A549 (cell line): ENCODE results near the gene XKR8. TPM values are rescaled to one million over a fixed set of nuclear protein-coding genes. Genes with fewer than 3 reads are reported as not detected.

ENCODE experiments used
- polyA plus RNA-seq, 4 experiments: library from polyadenylated mRNA; depleted of rRNA in 3 of 4; stranded (reverse); fragments of >200 nt; fragmentation: RNase III in 1 of 4; extraction: RNeasy Plus Mini Kit Qiagen cat#74134 plus additional on column Dnase treatment in 1 of 4; gene quantifications; 2 replicates in 3 of 4; 3 replicates in 1 of 4; pipeline ENCODE4 v1.2.3, GENCODE V29; 2011 to 2017

The XKR8 gene
- polyA plus RNA-seq, 2 of the 4 experiments (the other 2 are of a cell fraction) = 3.3 to 3.5 TPM

Other genes with a start within 250 kb of the XKR8 start
- gene FAM76A, start 234.0 kb upstream of the XKR8 start, polyA plus RNA-seq (2011; rRNA removed) = 6.5 and 7.0 TPM in 2 replicates
- 4.1 to 4.8 TPM (median 4.2 TPM) in 3 replicates for gene FAM76A, start 234.0 kb upstream of the XKR8 start, polyA plus RNA-seq (2017; fragmentation: RNase III; extraction: RNeasy Plus Mini Kit Qiagen cat#74134 plus additional on column Dnase treatment)
- 12.8 and 14.6 TPM in 2 replicates for gene STX12, start 186.8 kb upstream of the XKR8 start, polyA plus RNA-seq (2011; rRNA removed)
- 10.3 to 13.6 TPM (median 11.9 TPM) in 3 replicates for gene STX12, start 186.8 kb upstream of the XKR8 start, polyA plus RNA-seq (2017; fragmentation: RNase III; extraction: RNeasy Plus Mini Kit Qiagen cat#74134 plus additional on column Dnase treatment)
- 42.0 and 43.9 TPM in 2 replicates for gene PPP1R8, start 129.2 kb upstream of the XKR8 start, polyA plus RNA-seq (2011; rRNA removed)
- gene PPP1R8, start 129.2 kb upstream of the XKR8 start, polyA plus RNA-seq (2017; fragmentation: RNase III; extraction: RNeasy Plus Mini Kit Qiagen cat#74134 plus additional on column Dnase treatment) = 33.4 to 35.0 TPM (median 34.0 TPM) in 3 replicates
- gene THEMIS2, start 87.4 kb upstream of the XKR8 start, polyA plus RNA-seq (2011; rRNA removed) = 0.81 and 0.95 TPM in 2 replicates
- 0.46 to 0.69 TPM (median 0.58 TPM) in 3 replicates for gene THEMIS2, start 87.4 kb upstream of the XKR8 start, polyA plus RNA-seq (2017; fragmentation: RNase III; extraction: RNeasy Plus Mini Kit Qiagen cat#74134 plus additional on column Dnase treatment)
- gene RPA2, start 45.4 kb upstream of the XKR8 start, polyA plus RNA-seq (2011; rRNA removed) = 38.9 and 42.4 TPM in 2 replicates
- 38.5 to 41.0 TPM (median 39.5 TPM) in 3 replicates for gene RPA2, start 45.4 kb upstream of the XKR8 start, polyA plus RNA-seq (2017; fragmentation: RNase III; extraction: RNeasy Plus Mini Kit Qiagen cat#74134 plus additional on column Dnase treatment)
- gene SMPDL3B, start 25.0 kb upstream of the XKR8 start, polyA plus RNA-seq (2011; rRNA removed) = 4.0 and 5.3 TPM in 2 replicates
- gene SMPDL3B, start 25.0 kb upstream of the XKR8 start, polyA plus RNA-seq (2017; fragmentation: RNase III; extraction: RNeasy Plus Mini Kit Qiagen cat#74134 plus additional on column Dnase treatment) = 1.5 to 1.8 TPM (median 1.7 TPM) in 3 replicates
- 9.3 and 11.7 TPM in 2 replicates for gene EYA3, start 128.6 kb downstream of the XKR8 start, polyA plus RNA-seq (2011; rRNA removed)
- 5.3 to 6.2 TPM (median 5.7 TPM) in 3 replicates for gene EYA3, start 128.6 kb downstream of the XKR8 start, polyA plus RNA-seq (2017; fragmentation: RNase III; extraction: RNeasy Plus Mini Kit Qiagen cat#74134 plus additional on column Dnase treatment)
- gene PTAFR, start 216.7 kb downstream of the XKR8 start, polyA plus RNA-seq (2011; rRNA removed) = 0.58 and 0.83 TPM in 2 replicates
- 0.17 to 0.24 TPM (median 0.17 TPM) in 3 replicates for gene PTAFR, start 216.7 kb downstream of the XKR8 start, polyA plus RNA-seq (2017; fragmentation: RNase III; extraction: RNeasy Plus Mini Kit Qiagen cat#74134 plus additional on column Dnase treatment)